ENCODE data around the gene PAOX. TPM values are rescaled to one million over a fixed set of nuclear protein-coding genes. Genes with fewer than 3 reads are reported as not detected.

The PAOX gene
- total RNA-seq (1 to 10 TPM; 6.9 to 7.0 TPM), polyA plus RNA-seq (1 to 10 TPM; 4.4 to 6.3 TPM)
- long read RNA-seq, donor 1, partial matches to known transcripts: 0 of 3 reads
- long read RNA-seq, donor 1, other reads (novel, unspliced or antisense): 0 of 3 reads
- long read RNA-seq, donor 2: 0 reads
- long read RNA-seq, donor 3, partial matches to known transcripts: 0 of 1 reads
- long read RNA-seq, donor 3, other reads (novel, unspliced or antisense): 0 of 1 reads
- long read RNA-seq, donor 4: 0 reads
- long read RNA-seq, donor 5: 0 reads

DNA sequence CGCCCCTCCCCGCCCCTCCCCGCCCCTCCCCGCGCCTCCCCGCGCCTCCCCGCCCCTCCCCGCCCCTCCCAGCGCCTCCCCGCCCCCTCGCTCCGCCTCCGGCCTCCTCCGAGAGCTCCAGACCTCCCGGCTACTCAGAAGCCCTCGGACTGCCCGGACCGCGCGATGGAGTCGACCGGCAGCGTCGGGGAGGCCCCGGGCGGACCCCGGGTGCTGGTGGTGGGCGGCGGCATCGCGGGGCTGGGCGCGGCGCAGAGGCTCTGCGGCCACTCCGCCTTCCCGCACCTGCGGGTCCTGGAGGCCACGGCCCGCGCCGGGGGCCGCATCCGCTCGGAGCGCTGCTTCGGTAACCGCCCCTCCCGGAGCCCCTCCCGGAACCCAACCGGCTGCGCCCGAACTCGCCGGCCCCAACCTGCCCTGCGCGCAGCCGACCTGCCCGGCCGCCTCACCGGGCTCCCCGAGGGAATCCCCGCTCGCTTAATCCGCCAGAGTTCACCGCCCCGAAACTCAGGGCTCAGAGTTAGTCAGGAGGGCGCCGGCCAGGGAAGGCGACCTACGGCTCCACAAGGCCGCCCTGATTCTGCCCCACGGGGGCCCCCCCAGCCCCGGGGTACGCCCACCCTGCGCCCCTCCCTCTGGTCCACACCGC, at the start of gene PAOX:
Gene PAOX, plus strand, starts transcription at position 111 of the 649 bp plus-strand sequence. Its CDS starts 55 bp downstream, at position 166.
- Histone ChIP-seq H3K27ac (ENCODE audit: low read depth in 1 of 2, low read length in 1 of 2) (peak within 1 kb of the TSS; percentile 60 to 89), H3K4me3 (peak within 1 kb of the TSS; percentile 60)
- TF ChIP-seq, protein P1, sequence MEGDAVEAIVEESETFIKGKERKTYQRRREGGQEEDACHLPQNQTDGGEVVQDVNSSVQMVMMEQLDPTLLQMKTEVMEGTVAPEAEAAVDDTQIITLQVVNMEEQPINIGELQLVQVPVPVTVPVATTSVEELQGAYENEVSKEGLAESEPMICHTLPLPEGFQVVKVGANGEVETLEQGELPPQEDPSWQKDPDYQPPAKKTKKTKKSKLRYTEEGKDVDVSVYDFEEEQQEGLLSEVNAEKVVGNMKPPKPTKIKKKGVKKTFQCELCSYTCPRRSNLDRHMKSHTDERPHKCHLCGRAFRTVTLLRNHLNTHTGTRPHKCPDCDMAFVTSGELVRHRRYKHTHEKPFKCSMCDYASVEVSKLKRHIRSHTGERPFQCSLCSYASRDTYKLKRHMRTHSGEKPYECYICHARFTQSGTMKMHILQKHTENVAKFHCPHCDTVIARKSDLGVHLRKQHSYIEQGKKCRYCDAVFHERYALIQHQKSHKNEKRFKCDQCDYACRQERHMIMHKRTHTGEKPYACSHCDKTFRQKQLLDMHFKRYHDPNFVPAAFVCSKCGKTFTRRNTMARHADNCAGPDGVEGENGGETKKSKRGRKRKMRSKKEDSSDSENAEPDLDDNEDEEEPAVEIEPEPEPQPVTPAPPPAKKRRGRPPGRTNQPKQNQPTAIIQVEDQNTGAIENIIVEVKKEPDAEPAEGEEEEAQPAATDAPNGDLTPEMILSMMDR (IDR thresholded peaks at IDR 0.05; ENCODE audit: control extremely low read depth, extremely low read depth): no peak

DNA sequence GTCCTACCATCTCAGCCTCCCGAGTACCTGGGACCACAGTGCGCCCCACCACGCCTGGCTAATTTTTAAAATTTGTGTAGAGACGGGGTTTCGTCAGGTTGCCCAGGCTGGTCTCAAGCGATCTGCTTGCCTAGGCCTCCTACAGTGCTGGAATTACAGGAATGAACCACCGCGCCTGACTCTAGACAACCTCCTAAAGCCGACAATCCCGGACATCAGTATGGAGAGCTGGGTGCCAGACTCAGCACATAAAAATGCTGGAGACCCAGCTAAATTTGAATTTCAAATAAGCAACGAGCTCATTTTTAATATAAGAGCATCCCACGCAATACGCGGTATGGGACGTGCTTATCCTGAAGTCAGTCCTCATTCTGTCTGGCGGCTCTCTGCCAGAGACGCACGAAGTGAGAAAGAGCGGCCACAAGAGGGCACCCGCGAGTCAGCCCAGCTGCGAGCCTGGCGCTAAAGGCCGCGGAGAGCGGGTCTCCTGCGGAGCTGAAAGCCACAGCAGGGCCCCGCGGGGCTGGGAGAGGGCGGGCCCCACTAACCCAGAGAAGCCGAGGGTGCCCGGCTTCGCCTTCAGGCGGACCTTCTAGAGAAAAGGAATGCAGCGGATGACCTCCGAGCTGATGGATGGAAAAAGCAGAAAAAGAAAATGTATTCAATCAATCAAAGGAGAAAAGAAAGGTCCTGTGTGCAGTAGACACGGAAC, 49.4 kb upstream of the PAOX start:
- H3K9me3 ChIP-seq (ENCODE audit: control insufficient read depth in 4 of 4, insufficient read depth in 3 of 4, low read length in 3 of 4): peaks cover 0 to 2% (median 0%) of the 10 kb centered on the region in 4 donors
- H3K36me3 ChIP-seq (ENCODE audit: control insufficient read depth in 4 of 4, insufficient read depth in 4 of 4, low read length in 4 of 4): no peaks in the 10 kb centered on the region
- WGBS, 2 donors: 8 to 10% methylated on average over 36 to 37 of the region's 37 CpGs
- H3K27ac ChIP-seq (ENCODE audit: low read depth in 1 of 2, low read length in 1 of 2): no peak overlapping the region
- ATAC-seq (ENCODE audit: insufficient read depth, low FRiP score): peak; percentile 91
- H3K4me3 ChIP-seq: no peak overlapping the region
- peak; percentile 87 to 90 (median 89) for DNase-seq
- H3K9ac ChIP-seq (ENCODE audit: insufficient read depth in 1 of 2, low read length in 2 of 2): no peak overlapping the region
- H3K4me1 ChIP-seq (ENCODE audit: control insufficient read depth in 5 of 5, insufficient read depth in 5 of 5, low read length in 5 of 5): peaks cover 0 to 12% (median 0%) of the 10 kb centered on the region in 5 donors
- H3K27me3 ChIP-seq (ENCODE audit: control insufficient read depth in 3 of 3, insufficient read depth in 3 of 3, low read length in 2 of 3): peaks cover 16 to 72% (median 56%) of the 10 kb centered on the region in 3 donors
- TF ChIP-seq, protein P1 (IDR thresholded peaks at IDR 0.05; ENCODE audit: control extremely low read depth, extremely low read depth): peak; percentile 62

More for the DNA sequence above, at the start of gene PAOX:
- Histone ChIP-seq H3K9ac (ENCODE audit: insufficient read depth in 1 of 2, low read length in 2 of 2) (no peak within 1 kb of the TSS), H3K9me3 (ENCODE audit: control insufficient read depth in 4 of 4, insufficient read depth in 3 of 4, low read length in 3 of 4) (no peaks in the 10 kb centered on the region), H3K4me1 (ENCODE audit: control insufficient read depth in 5 of 5, insufficient read depth in 5 of 5, low read length in 5 of 5) (peaks cover 0 to 12% (median 5%) of the 10 kb centered on the region in 5 donors), H3K27me3 (ENCODE audit: control insufficient read depth in 3 of 3, insufficient read depth in 3 of 3, low read length in 2 of 3) (no peaks in the 10 kb centered on the region), H3K36me3 (ENCODE audit: control insufficient read depth in 4 of 4, insufficient read depth in 4 of 4, low read length in 4 of 4) (peaks cover 0 to 3% (median 0%) of the 10 kb centered on the region in 4 donors)
- ATAC-seq (ENCODE audit: insufficient read depth, low FRiP score): peak; percentile 67
- peak; percentile 71 to 79 (median 72) for DNase-seq
- 4 to 8% methylated on average over 30 to 65 of the region's 78 CpGs for WGBS, 2 donors

DNA sequence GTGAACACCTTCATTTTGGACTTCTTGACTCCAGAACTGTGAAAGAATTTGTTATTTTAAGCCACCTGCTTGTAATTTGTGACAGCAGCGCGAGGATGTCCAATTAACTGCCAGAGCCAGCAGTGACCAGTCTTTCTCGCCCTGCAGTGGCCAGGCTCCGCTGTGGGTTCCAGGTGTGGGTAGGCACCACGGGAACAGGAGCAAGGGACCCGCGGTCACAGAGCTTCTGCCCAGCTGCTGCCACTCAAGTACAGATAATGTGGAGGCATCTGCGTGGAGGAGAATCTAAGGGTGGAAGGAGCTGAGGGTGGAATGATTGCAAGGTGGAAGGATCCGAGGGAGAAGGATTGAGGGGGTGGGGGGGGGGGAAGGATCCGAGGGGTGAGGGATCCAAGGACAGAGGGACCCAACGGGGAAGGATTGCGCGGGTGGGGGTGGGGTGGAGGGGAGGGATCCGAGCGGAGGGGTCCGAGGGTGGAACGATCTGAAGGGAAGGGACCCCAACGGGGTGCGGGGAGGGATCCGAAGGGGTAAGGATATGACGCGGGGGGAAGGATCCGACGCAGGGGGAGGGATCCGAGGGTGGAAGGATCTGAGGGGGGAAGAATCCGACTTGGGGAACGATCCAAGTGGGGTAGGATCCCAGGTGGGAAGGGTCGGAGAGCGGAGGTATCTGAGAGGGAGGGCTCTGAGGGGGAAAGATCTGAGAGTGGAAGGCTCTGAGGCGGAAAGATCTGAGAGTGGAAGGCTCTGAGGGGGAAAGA, 45.9 kb upstream of the PAOX start:
- TF ChIP-seq, protein P1 (IDR thresholded peaks at IDR 0.05; ENCODE audit: control extremely low read depth, extremely low read depth): no peak
- 79 to 81% methylated on average over 30 of the region's 30 CpGs for WGBS, 2 donors
- Histone ChIP-seq H3K9me3 (ENCODE audit: control insufficient read depth in 4 of 4, insufficient read depth in 3 of 4, low read length in 3 of 4) (peaks cover 0 to 8% (median 0%) of the 10 kb centered on the region in 4 donors), H3K4me3 (no peak overlapping the region), H3K36me3 (ENCODE audit: control insufficient read depth in 4 of 4, insufficient read depth in 4 of 4, low read length in 4 of 4) (no peaks in the 10 kb centered on the region), H3K27me3 (ENCODE audit: control insufficient read depth in 3 of 3, insufficient read depth in 3 of 3, low read length in 2 of 3) (peaks cover 4 to 74% (median 46%) of the 10 kb centered on the region in 3 donors), H3K4me1 (ENCODE audit: control insufficient read depth in 5 of 5, insufficient read depth in 5 of 5, low read length in 5 of 5) (peaks cover 0 to 21% (median 4%) of the 10 kb centered on the region in 5 donors), H3K27ac (ENCODE audit: low read depth in 1 of 2, low read length in 1 of 2) (no peak overlapping the region), H3K9ac (ENCODE audit: insufficient read depth in 1 of 2, low read length in 2 of 2) (no peak overlapping the region)
- ATAC-seq (ENCODE audit: insufficient read depth, low FRiP score) (no peak), DNase-seq (no peak)

Data from lung (tissue), 16 donors.